ENCODE results near the gene THSD7A. TPM values are rescaled to one million over a fixed set of nuclear protein-coding genes. Genes with fewer than 3 reads are reported as not detected.

THSD7A gene
- total and polyA plus RNA-seq, 2 of the 13 experiments (the other 11 are each of a cell fraction or from before 2014, with no cell fraction given), result 0.01 to 0.07 TPM

GRCh38 chr7:11452476-11452875 is 379.5 kb downstream of the THSD7A start (continued):
- TF ChIP-seq ZNF318 (CRISPR knock-in tag; IDR thresholded peaks at IDR 0.05) (no peak), EED (CRISPR knock-in tag; IDR thresholded peaks at IDR 0.05) (no peak), MAX (IDR thresholded peaks at IDR 0.05) (no peak)

GRCh38 chr7:11450281-11450680 is 381.7 kb downstream of the THSD7A start:
- Histone ChIP-seq H3K27me3 (ENCODE audit: control insufficient read depth in 1 of 2, insufficient read depth in 2 of 2, low read length in 2 of 2) (no peaks in the 10 kb centered on the region; a peak in 1 of 5 replicates), H3K79me2 (ENCODE audit: insufficient read depth, low read length) (no peaks in the 10 kb centered on the region), H3K27ac (ENCODE audit: extremely low read length, insufficient read depth, low read length) (no peak overlapping the region), H2AFZ (ENCODE audit: low read length) (no peak overlapping the region), H3K4me1 (ENCODE audit: insufficient read depth, low read length) (no peaks in the 10 kb centered on the region), H3K36me3 (replicated peaks in 1 of 2; ENCODE audit: control insufficient read depth in 1 of 2, insufficient read depth in 2 of 2, low read length in 2 of 2) (no peaks in the 10 kb centered on the region), H3K9ac (ENCODE audit: insufficient read depth, low read depth, low read length) (no peak overlapping the region), H4K20me1 (ENCODE audit: insufficient read depth, low read length) (no peaks in the 10 kb centered on the region), H3K9me3 (ENCODE audit: low read length) (no peaks in the 10 kb centered on the region), H3K4me2 (ENCODE audit: low read depth, low read length) (no peak overlapping the region), H3K4me3 (replicated peaks in 1 of 3; ENCODE audit: insufficient read depth in 1 of 3, low read depth in 2 of 3, low read length in 3 of 3) (no peak overlapping the region)
- ATAC-seq (no peak), DNase-seq (ENCODE audit: low spot score) (no peak), FAIRE-seq (no peak)
- ChIA-PET POLR2A (no interaction called here), CTCF (ENCODE audit: low intra/inter-chr PET ratio, low total read pairs) (no interaction called here)
- intact Hi-C loops (cut with micrococcal nuclease; ENCODE audit: unreplicated experiment) (no loop called here), in situ Hi-C loops (cut with HindIII; ENCODE audit: extremely low pct_ligation_motif_present, low pct_unique_long_range_greater_than_20kb) (no loop called here)
- no TSS peak for BruUV-seq (replicated peaks)
- WGBS (ENCODE audit: low lambda C conversion rate), result 0% methylated on average over 1 of the region's 1 CpG
- TF ChIP-seq WIZ (CRISPR knock-in tag; IDR thresholded peaks at IDR 0.05) (no peak), SRSF9 (IDR thresholded peaks at IDR 0.05; ENCODE audit: borderline replicate concordance, insufficient read depth, low read depth, low read length, poor library complexity, severe bottlenecking) (no peak), ZNF615 (CRISPR knock-in tag; IDR thresholded peaks at IDR 0.05; ENCODE audit: borderline replicate concordance) (no peak), ZNF274 (CRISPR knock-in tag; IDR thresholded peaks at IDR 0.05) (no peak), BCL3 (CRISPR knock-in tag; IDR thresholded peaks at IDR 0.05) (no peak), DPF2 (CRISPR knock-in tag; IDR thresholded peaks at IDR 0.05; ENCODE audit: borderline replicate concordance, low read depth) (no peak), ZNF691 (CRISPR knock-in tag; IDR thresholded peaks at IDR 0.05; ENCODE audit: borderline replicate concordance, low read depth) (no peak), HMG20A (CRISPR knock-in tag; IDR thresholded peaks at IDR 0.05; ENCODE audit: borderline replicate concordance) (no peak), NFRKB (IDR thresholded peaks at IDR 0.05) (no peak), PRMT3 (CRISPR knock-in tag; IDR thresholded peaks at IDR 0.05; ENCODE audit: borderline replicate concordance, low read depth) (no peak)
